HEK293 (cell line): ENCODE data around the gene SUGP1.

Source experiments
- CTCF ChIA-PET: fragments of 350-600 bp; formaldehyde crosslinking; extraction: SDS; loops from one replicate; lab custom pipeline; 2021; ENCODE audit warnings: antibody characterized with exemption; lab: Yijun Ruan, JAX
- POLR2A ChIA-PET: fragments of 300-600 bp; formaldehyde crosslinking; extraction: SDS; loops from one replicate; lab custom pipeline; 2020; ENCODE audit warnings: antibody characterized with exemption, inconsistent platforms; lab: Yijun Ruan, JAX
- H3K27ac ChIP-seq: fragments of 200-500 bp; sonication (Bioruptor generic); 2 replicates; pipeline ENCODE4 v1.5.1; 2014; ENCODE audit warnings: low read depth, low read length, control low read depth, inconsistent platforms; ENCODE audit errors: extremely low read depth
- H3K36me3 ChIP-seq, 2 experiments: fragments of 200-500 bp in 1 of 2; sonication (Bioruptor generic) in 1 of 2; 1 replicate in 1 of 2; 2 replicates in 1 of 2; pipeline ENCODE4 v1.5.1; 2014 to 2017; ENCODE audit warnings: inconsistent platforms in 2 of 2, low read length in 2 of 2; ENCODE audit not compliant: control insufficient read depth in 2 of 2, insufficient read depth in 1 of 2
- H3K4me1 ChIP-seq: fragments of 200-500 bp; sonication (Bioruptor generic); 2 replicates; pipeline ENCODE4 v1.5.1; 2014; ENCODE audit warnings: mild to moderate bottlenecking, low read length, inconsistent platforms; ENCODE audit not compliant: control insufficient read depth, insufficient read depth
- H3K4me3 ChIP-seq: 2 replicates; pipeline ENCODE4 v1.5.1; 2011; ENCODE audit warnings: low read depth, mild to moderate bottlenecking, control low read depth, low read length, moderate library complexity
- H3K9me3 ChIP-seq: fragments of 200-500 bp; sonication (Bioruptor generic); 2 replicates; pipeline ENCODE4 v1.5.1; 2014; ENCODE audit warnings: low read depth, low read length, inconsistent platforms; ENCODE audit not compliant: control insufficient read depth, insufficient read depth
- GLI2 ChIP-seq: fragments of 450-650 bp; formaldehyde crosslinking; IDR thresholded peaks from 2 replicates; pipeline ENCODE4; 2017; ENCODE audit warnings: missing biosample characterization, missing genetic modification characterization, low read depth, borderline replicate concordance
- KLF1 ChIP-seq: fragments of 450-650 bp; formaldehyde crosslinking; IDR thresholded peaks from 2 replicates; pipeline ENCODE4 v1.5.1; 2016; ENCODE audit warnings: missing biosample characterization, missing genetic modification characterization
- OSR2 ChIP-seq: fragments of 450-650 bp; formaldehyde crosslinking; IDR thresholded peaks from 2 replicates; pipeline ENCODE4 v1.5.1; 2016; ENCODE audit warnings: missing biosample characterization, missing genetic modification characterization
- PRDM1 ChIP-seq: fragments of 450-650 bp; formaldehyde crosslinking; IDR thresholded peaks from 2 replicates; pipeline ENCODE4; 2016; ENCODE audit warnings: missing biosample characterization, missing genetic modification characterization
- TCF7L2 ChIP-seq: IDR thresholded peaks from 2 replicates; pipeline ENCODE4 v1.6.1; 2011; ENCODE audit warnings: low read depth, mild to moderate bottlenecking, inconsistent platforms, low read length, moderate library complexity, borderline replicate concordance
- ZBTB26 ChIP-seq: fragments of 450-650 bp; formaldehyde crosslinking; optimal IDR thresholded peaks from 2 replicates; pipeline ENCODE3; 2016; ENCODE audit warnings: missing biosample characterization, mild to moderate bottlenecking, missing genetic modification characterization
- ZFHX2 ChIP-seq: fragments of 450-650 bp; formaldehyde crosslinking; conservative IDR thresholded peaks from 2 replicates; pipeline ENCODE4 v1.5.1; 2016; ENCODE audit warnings: missing biosample characterization, missing genetic modification characterization
- ZFP3 ChIP-seq: fragments of 450-650 bp; formaldehyde crosslinking; IDR thresholded peaks from 2 replicates; pipeline ENCODE4 v1.5.1; 2016; ENCODE audit warnings: low read depth, missing biosample characterization, missing genetic modification characterization
- ZIC2 ChIP-seq: fragments of 450-650 bp; formaldehyde crosslinking; IDR thresholded peaks from 2 replicates; pipeline ENCODE4 v1.5.1; 2016; ENCODE audit warnings: missing biosample characterization, missing genetic modification characterization
- ZNF138 ChIP-seq: fragments of 450-650 bp; formaldehyde crosslinking; IDR thresholded peaks from 2 replicates; pipeline ENCODE4 v1.5.1; 2016; ENCODE audit warnings: missing biosample characterization, missing genetic modification characterization, borderline replicate concordance
- ZNF184 ChIP-seq: fragments of 450-650 bp; IDR thresholded peaks from 2 replicates; pipeline ENCODE4 v1.5.1; 2018; ENCODE audit warnings: missing biosample characterization, mild to moderate bottlenecking, missing genetic modification characterization
- ZNF239 ChIP-seq: fragments of 450-650 bp; formaldehyde crosslinking; IDR thresholded peaks from 2 replicates; pipeline ENCODE4 v1.5.1; 2016; ENCODE audit warnings: missing biosample characterization, missing genetic modification characterization
- ZNF26 ChIP-seq: fragments of 450-650 bp; formaldehyde crosslinking; IDR thresholded peaks from 2 replicates; pipeline ENCODE4 v1.5.1; 2016; ENCODE audit warnings: missing biosample characterization, missing genetic modification characterization
- ZNF274 ChIP-seq, 2 experiments: fragments of 200-500 bp in 1 of 2; fragments of 450-650 bp in 1 of 2; sonication (Bioruptor generic) in 1 of 2; formaldehyde crosslinking in 1 of 2; IDR thresholded peaks; 2 replicates each; pipeline versions ENCODE4 v1.5.1 to v1.6.1; 2014 to 2016; ENCODE audit warnings: borderline replicate concordance in 1 of 2, inconsistent platforms in 1 of 2, low read length in 1 of 2, missing biosample characterization in 1 of 2, missing genetic modification characterization in 1 of 2
- ZNF292 ChIP-seq: fragments of 450-650 bp; formaldehyde crosslinking; IDR thresholded peaks from 2 replicates; pipeline ENCODE4 v1.5.1; 2016; ENCODE audit warnings: low read depth, missing biosample characterization, missing genetic modification characterization, borderline replicate concordance
- ZNF341 ChIP-seq: fragments of 450-650 bp; formaldehyde crosslinking; IDR thresholded peaks from 2 replicates; pipeline ENCODE4; 2016; ENCODE audit warnings: low read depth, missing biosample characterization, missing genetic modification characterization
- ZNF510 ChIP-seq: fragments of 450-650 bp; formaldehyde crosslinking; IDR thresholded peaks from 2 replicates; pipeline ENCODE4 v1.5.1; 2018; ENCODE audit warnings: mild to moderate bottlenecking, missing genetic modification characterization, missing biosample characterization; ENCODE audit not compliant: insufficient replicate concordance
- ZNF518A ChIP-seq: fragments of 450-650 bp; formaldehyde crosslinking; conservative IDR thresholded peaks from 2 replicates; pipeline ENCODE4 v1.5.1; 2016; ENCODE audit warnings: low read depth, missing biosample characterization, missing genetic modification characterization
- ZNF561 ChIP-seq: fragments of 450-650 bp; IDR thresholded peaks from 2 replicates; pipeline ENCODE4 v1.5.1; 2018; ENCODE audit warnings: missing biosample characterization, missing genetic modification characterization, borderline replicate concordance
- ZNF629 ChIP-seq: fragments of 450-650 bp; formaldehyde crosslinking; IDR thresholded peaks from 2 replicates; pipeline ENCODE4 v1.5.1; 2017; ENCODE audit warnings: missing biosample characterization, missing genetic modification characterization
- ZNF837 ChIP-seq: fragments of 450-650 bp; formaldehyde crosslinking; IDR thresholded peaks from 2 replicates; pipeline ENCODE4 v1.5.1; 2016; ENCODE audit warnings: missing biosample characterization, missing genetic modification characterization
- ZSCAN30 ChIP-seq: fragments of 450-650 bp; IDR thresholded peaks from 2 replicates; pipeline ENCODE4 v1.5.1; 2018; ENCODE audit warnings: missing biosample characterization, mild to moderate bottlenecking, missing genetic modification characterization, moderate library complexity

The SUGP1 gene

GRCh38 chr19:19278315-19278714 is 42.0 kb downstream of the SUGP1 start:
- H3K36me3 ChIP-seq = peaks cover 0 to 78% of the 10 kb centered on the region in 2 experiments; a peak in 2 of 3 replicates
- peak; percentile 46; the same call in 1 of the 2 replicates for TF ChIP-seq OSR2 (tag by site-specific recombination)
- no peak for TF ChIP-seq ZNF26 (tag by site-specific recombination)
- no peak for TF ChIP-seq KLF1 (tag by site-specific recombination)
- TF ChIP-seq ZFHX2 = no peak
- peak; percentile 99 for TF ChIP-seq ZIC2
- TF ChIP-seq PRDM1 (tag by site-specific recombination) = no peak
- TF ChIP-seq ZNF510 (tag by site-specific recombination) = no peak
- no peak overlapping the region for H3K27ac ChIP-seq
- H3K4me3 ChIP-seq = no peak overlapping the region
- CTCF ChIA-PET = no interaction called here
- no peaks in the 10 kb centered on the region for H3K4me1 ChIP-seq
- H3K9me3 ChIP-seq = no peaks in the 10 kb centered on the region
- POLR2A ChIA-PET = interaction anchor here (0.6 kb wide), 1 partner anchor 33 kb away, joined by 3 read pairs; no protein-coding TSS in a partner anchor

- H3K9me3 ChIP-seq = no peaks in the 10 kb centered on the region
- H3K4me3 ChIP-seq = no peak overlapping the region
- no peak overlapping the region for H3K27ac ChIP-seq
- ChIA-PET POLR2A (no interaction called here), CTCF (no interaction called here)
- no peaks in the 10 kb centered on the region for H3K4me1 ChIP-seq
- TF ChIP-seq PRDM1 (tag by site-specific recombination) = no peak
- peaks cover 0 to 68% of the 10 kb centered on the region in 2 experiments; a peak in 2 of 3 replicates for H3K36me3 ChIP-seq
These were observed 43.5 kb downstream of the SUGP1 start for GRCh38 chr19:19276851-19277250.

GRCh38 chr19:19276386-19276785 is 43.9 kb downstream of the SUGP1 start:
- Histone ChIP-seq H3K27ac (no peak overlapping the region), H3K4me3 (no peak overlapping the region), H3K9me3 (no peaks in the 10 kb centered on the region), H3K36me3 (peaks cover 0 to 64% of the 10 kb centered on the region in 2 experiments; a peak in 2 of 3 replicates), H3K4me1 (no peaks in the 10 kb centered on the region)
- ChIA-PET CTCF (no interaction called here), POLR2A (no interaction called here)
- no peak for TF ChIP-seq ZNF629 (tag by site-specific recombination)
- TF ChIP-seq ZNF341 (tag by site-specific recombination) = no peak
- TF ChIP-seq ZNF292 (tag by site-specific recombination) = no peak
- TF ChIP-seq ZIC2 = no peak
- TF ChIP-seq TCF7L2 = no peak
- no peak for TF ChIP-seq ZNF518A (tag by site-specific recombination)
- TF ChIP-seq ZBTB26 (tag by site-specific recombination) = no peak
- no peak for TF ChIP-seq GLI2 (tag by site-specific recombination)
- TF ChIP-seq ZNF138 (tag by site-specific recombination) = no peak
- TF ChIP-seq ZFP3 (tag by site-specific recombination) = no peak
- no peak for TF ChIP-seq ZNF274 (IDR thresholded peaks at IDR 0.05; ENCODE audit: low read length)
- no peak for TF ChIP-seq ZNF274 (tag by site-specific recombination; IDR thresholded peaks at IDR 0.05; ENCODE audit: borderline replicate concordance)
- TF ChIP-seq ZNF837 (tag by site-specific recombination) = no peak
- no peak for TF ChIP-seq ZFHX2
- TF ChIP-seq ZNF239 (tag by site-specific recombination) = no peak
- TF ChIP-seq ZNF561 = no peak
- TF ChIP-seq ZSCAN30 (tag by site-specific recombination) = no peak
- no peak for TF ChIP-seq ZNF184
